Mucosa of stomach (tissue), 1 donor: ENCODE data around the gene ADCY9.
"Not testable (repeated sequence)": the region's sequence is repeated elsewhere in the genome, so short reads cannot be mapped to it uniquely, and the experiment has no call there.

Source experiments
- H3K27me3 ChIP-seq: one replicate; pipeline ENCODE4 v1.7.0; 2013; ENCODE audit warnings: mild to moderate bottlenecking, low read length; ENCODE audit not compliant: control insufficient read depth, insufficient read depth
- H3K36me3 ChIP-seq: one replicate; pipeline ENCODE4 v1.7.0; 2013; ENCODE audit warnings: low read length; ENCODE audit not compliant: control insufficient read depth, insufficient read depth
- H3K4me1 ChIP-seq: one replicate; pipeline ENCODE4 v1.7.0; 2013; ENCODE audit warnings: mild to moderate bottlenecking, low read length; ENCODE audit not compliant: control insufficient read depth, insufficient read depth
- H3K4me3 ChIP-seq: one replicate; pipeline ENCODE4 v1.7.0; 2013; ENCODE audit warnings: low read length
- H3K9ac ChIP-seq: one replicate; pipeline ENCODE4 v1.7.0; 2013; ENCODE audit warnings: mild to moderate bottlenecking, low read length, moderate library complexity
- H3K9me3 ChIP-seq: one replicate; pipeline ENCODE4 v1.7.0; 2013; ENCODE audit warnings: mild to moderate bottlenecking, low read length, moderate library complexity; ENCODE audit not compliant: control insufficient read depth
- donor health status: Pancreatic carcinoma.

ADCY9 gene

DNA sequence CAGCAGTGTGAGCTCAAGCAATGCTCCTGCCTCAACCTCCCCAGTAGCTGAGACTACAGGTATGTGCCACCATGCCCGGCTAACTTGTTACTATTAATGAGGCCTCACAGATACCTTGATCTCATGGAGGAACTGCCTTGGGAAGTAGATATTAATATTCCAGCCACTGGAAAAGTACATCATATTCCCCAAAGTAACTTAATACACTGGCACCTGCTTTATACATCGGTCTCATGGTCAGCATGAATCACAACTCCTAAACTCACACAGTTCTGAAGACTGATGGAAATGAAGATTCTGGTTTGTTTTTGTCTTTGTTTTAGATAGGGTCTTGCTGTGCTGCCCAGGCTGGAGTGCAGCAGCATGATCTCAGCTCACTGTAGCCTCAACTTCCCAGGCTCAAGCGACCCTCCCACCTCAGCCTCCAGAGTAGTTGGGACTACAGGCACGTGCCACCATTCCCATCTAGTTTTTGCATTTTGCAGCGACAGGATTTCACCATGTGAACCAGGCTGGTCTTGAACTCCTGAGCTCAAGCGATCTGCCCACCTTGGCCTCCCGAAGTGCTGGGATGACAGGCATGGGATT is 28.2 kb downstream of the ADCY9 start:
- no peak overlapping the region for H3K9ac ChIP-seq

DNA sequence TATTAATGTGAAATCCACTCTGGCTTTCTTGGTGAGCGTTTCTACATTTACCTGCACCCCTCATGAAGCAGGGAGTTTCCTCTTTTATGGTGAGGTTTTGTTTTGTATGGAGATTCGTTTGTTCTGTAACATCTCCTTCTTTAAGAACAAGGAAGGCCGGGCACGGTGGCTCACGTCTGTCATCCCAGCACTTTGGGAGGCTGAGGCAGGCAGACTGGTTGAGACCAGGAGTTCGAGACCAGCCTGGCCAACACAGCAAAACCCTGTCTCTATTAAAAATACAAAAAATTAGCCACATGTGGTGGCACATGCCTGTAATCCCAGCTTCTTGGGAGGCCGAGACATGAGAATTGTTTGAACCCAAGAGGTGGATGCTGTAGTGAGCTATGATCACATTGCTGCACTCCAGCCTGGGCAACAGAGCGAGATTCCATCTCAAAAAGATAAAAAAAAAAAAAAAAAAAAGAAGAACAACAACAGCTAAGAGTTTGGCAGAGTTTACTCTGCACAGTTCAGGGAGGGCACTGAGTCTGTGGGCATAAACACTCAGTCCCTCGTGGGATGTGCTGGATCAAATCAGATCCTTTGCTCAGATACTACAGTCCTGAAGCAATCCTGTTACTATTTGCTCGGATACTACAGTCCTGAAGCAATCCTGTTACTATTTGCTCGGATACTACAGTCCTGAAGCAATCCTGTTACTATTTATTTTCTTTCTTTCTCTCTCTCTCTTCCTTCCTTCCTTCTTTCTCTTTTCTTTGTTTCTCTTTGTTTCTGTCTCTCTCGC is 28.9 kb downstream of the ADCY9 start:
- Histone ChIP-seq H3K36me3 (no peaks in the 10 kb centered on the region), H3K4me3 (no peak overlapping the region), H3K27me3 (no peaks in the 10 kb centered on the region), H3K9me3 (no peaks in the 10 kb centered on the region), H3K9ac (no peak overlapping the region), H3K4me1 (peaks cover 26% of the 10 kb centered on the region)

More for the DNA sequence above, 28.2 kb downstream of the ADCY9 start:
- Histone ChIP-seq H3K36me3 (no peaks in the 10 kb centered on the region), H3K4me3 (no peak overlapping the region), H3K27me3 (no peaks in the 10 kb centered on the region), H3K9me3 (no peaks in the 10 kb centered on the region), H3K4me1 (peaks cover 26% of the 10 kb centered on the region)

GRCh38 chr16:4086153-4086552 is 30.1 kb downstream of the ADCY9 start:
- no peaks in the 10 kb centered on the region for H3K9me3 ChIP-seq
- H3K27me3 ChIP-seq: no peaks in the 10 kb centered on the region
- no peak overlapping the region for H3K9ac ChIP-seq
- H3K36me3 ChIP-seq: no peaks in the 10 kb centered on the region
- peaks cover 22% of the 10 kb centered on the region for H3K4me1 ChIP-seq
- no peak overlapping the region for H3K4me3 ChIP-seq

GRCh38 chr16:4085405-4085970 is 30.8 kb downstream of the ADCY9 start:
- peaks cover 16% of the 10 kb centered on the region for H3K4me1 ChIP-seq
- H3K27me3 ChIP-seq: no peaks in the 10 kb centered on the region
- H3K9me3 ChIP-seq: no peaks in the 10 kb centered on the region

DNA sequence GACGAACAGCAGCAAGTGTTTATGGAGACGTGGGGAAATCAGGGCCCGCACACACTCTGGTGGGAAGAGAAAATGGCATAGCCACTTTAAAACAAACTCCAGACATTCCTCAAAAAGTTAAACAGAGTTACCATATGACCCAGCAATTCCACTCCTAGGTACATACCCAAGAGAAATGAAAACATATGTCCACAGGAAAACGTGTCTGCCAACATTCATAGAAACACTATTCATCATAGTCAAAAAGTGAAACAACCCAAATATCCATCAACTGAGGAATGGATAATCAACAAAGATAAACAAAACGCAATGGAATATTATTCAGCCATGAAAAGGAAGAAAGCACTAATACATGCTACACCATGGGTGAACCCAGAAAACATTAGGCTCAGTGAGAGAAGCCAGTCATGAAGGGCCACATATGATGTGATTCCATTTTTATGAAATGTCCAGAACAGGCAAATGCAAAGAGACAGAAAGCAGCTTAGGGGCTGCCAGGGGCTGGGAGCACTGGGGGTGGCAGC is 32.8 kb downstream of the ADCY9 start:
- peaks cover 8% of the 10 kb centered on the region for H3K4me1 ChIP-seq
- H3K9me3 ChIP-seq: no peaks in the 10 kb centered on the region
- H3K36me3 ChIP-seq: no peaks in the 10 kb centered on the region
- H3K9ac ChIP-seq: no peak overlapping the region
- H3K27me3 ChIP-seq: no peaks in the 10 kb centered on the region
- H3K4me3 ChIP-seq: no peak overlapping the region

More at GRCh38 chr16:4085405-4085970, 30.8 kb downstream of the ADCY9 start:
- Histone ChIP-seq H3K9ac (no peak overlapping the region), H3K36me3 (no peaks in the 10 kb centered on the region), H3K4me3 (no peak overlapping the region)

DNA sequence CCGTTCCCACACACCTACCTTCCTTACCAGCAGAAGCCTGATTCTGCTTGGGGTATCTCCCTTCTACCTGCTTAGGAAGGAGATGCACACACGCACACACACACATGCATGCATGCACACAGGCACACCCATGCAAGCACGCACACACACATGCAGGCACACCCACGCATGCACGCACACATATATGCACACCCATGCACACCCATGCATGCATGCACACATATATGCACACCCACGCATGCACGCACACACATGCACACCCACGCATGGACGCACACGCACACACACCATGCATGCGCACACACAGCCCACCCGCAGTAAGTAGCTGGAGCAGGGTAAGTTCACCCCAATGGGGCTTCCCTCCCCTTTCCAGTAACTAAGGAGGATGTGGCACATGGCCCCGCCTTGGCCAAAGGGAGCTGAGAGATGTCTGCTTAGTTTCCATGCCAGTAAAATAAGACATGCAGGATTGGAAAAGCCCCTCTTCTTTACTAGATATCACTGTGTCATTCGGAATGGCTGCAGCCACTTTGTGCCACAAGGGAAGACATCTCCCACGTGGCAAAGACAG is 33.7 kb downstream of the ADCY9 start:
- peaks cover 8% of the 10 kb centered on the region for H3K4me1 ChIP-seq
- H3K4me3 ChIP-seq: no peak overlapping the region
- no peaks in the 10 kb centered on the region for H3K27me3 ChIP-seq
- no peak overlapping the region for H3K9ac ChIP-seq
- no peaks in the 10 kb centered on the region for H3K9me3 ChIP-seq
- H3K36me3 ChIP-seq: no peaks in the 10 kb centered on the region

- Histone ChIP-seq H3K27me3 (no peaks in the 10 kb centered on the region), H3K9ac (no peak overlapping the region), H3K9me3 (no peaks in the 10 kb centered on the region), H3K36me3 (no peaks in the 10 kb centered on the region), H3K4me3 (no peak overlapping the region), H3K4me1 (peaks cover 8% of the 10 kb centered on the region)
These were observed 34.7 kb downstream of the ADCY9 start for GRCh38 chr16:4081521-4082021.

- no peaks in the 10 kb centered on the region for H3K27me3 ChIP-seq
- peaks cover 7% of the 10 kb centered on the region for H3K4me1 ChIP-seq
- no peak overlapping the region for H3K4me3 ChIP-seq
These were observed 35.2 kb downstream of the ADCY9 start for GRCh38 chr16:4081047-4081446.

GRCh38 chr16:4077174-4077649 is 39.0 kb downstream of the ADCY9 start:
- Histone ChIP-seq H3K4me3 (no peak overlapping the region), H3K9me3 (no peaks in the 10 kb centered on the region), H3K27me3 (no peaks in the 10 kb centered on the region), H3K36me3 (no peaks in the 10 kb centered on the region), H3K4me1 (no peaks in the 10 kb centered on the region), H3K9ac (no peak overlapping the region)

More at GRCh38 chr16:4081047-4081446, 35.2 kb downstream of the ADCY9 start:
- H3K9me3 ChIP-seq: no peaks in the 10 kb centered on the region
- H3K36me3 ChIP-seq: no peaks in the 10 kb centered on the region
- no peak overlapping the region for H3K9ac ChIP-seq

- Histone ChIP-seq H3K4me3 (no peak overlapping the region), H3K4me1 (no peaks in the 10 kb centered on the region), H3K27me3 (no peaks in the 10 kb centered on the region), H3K36me3 (no peaks in the 10 kb centered on the region), H3K9ac (no peak overlapping the region), H3K9me3 (no peaks in the 10 kb centered on the region)
These were observed 40.7 kb downstream of the ADCY9 start for GRCh38 chr16:4075534-4075933.

GRCh38 chr16:4073150-4073549 is 43.1 kb downstream of the ADCY9 start:
- not testable (repeated sequence) for H3K4me1 ChIP-seq

More at GRCh38 chr16:4073150-4073549, 43.1 kb downstream of the ADCY9 start:
- H3K27me3 ChIP-seq, H3K9ac ChIP-seq, H3K36me3 ChIP-seq, H3K9me3 ChIP-seq, H3K4me3 ChIP-seq: not testable (repeated sequence)
